Stomach (tissue), 4 donors: ENCODE measurements around the gene SBF2.

Experiments used
- CTCF ChIP-seq, 7 experiments: fragments of 450-650 bp in 4 of 7; fragments of 200-600 bp in 3 of 7; sonication (generic) in 3 of 7; IDR thresholded peaks; one replicate each; pipeline ENCODE4 v1.5.1; 2016 to 2019; ENCODE audit warnings: antibody characterized with exemption in 7 of 7, control low read depth in 2 of 7, mild to moderate bottlenecking in 1 of 7
- POLR2AphosphoS5 ChIP-seq, 3 donors: sonication (generic); formaldehyde crosslinking; IDR thresholded peaks; one replicate each; pipeline ENCODE4 v1.6.1; 2016; ENCODE audit warnings: antibody characterized with exemption in 3 of 3

- no peak for TF ChIP-seq POLR2AphosphoS5 (IDR thresholded peaks at IDR 0.05)
- no peak for TF ChIP-seq CTCF (IDR thresholded peaks at IDR 0.05)
These were observed 20.4 kb upstream of the SBF2 start for GRCh38 chr11:10314199-10315072.
